Upper lobe of left lung (tissue), 6 donors: ENCODE data around the gene IRF1. TPM values are rescaled to one million over a fixed set of nuclear protein-coding genes. Genes with fewer than 3 reads are reported as not detected.
"Not testable (repeated sequence)": the region's sequence is repeated elsewhere in the genome, so short reads cannot be mapped to it uniquely, and the experiment has no call there.

Experiments
- ATAC-seq, 2 donors: fragments of 200-7000 bp; cut with Tn5 transposase; one replicate each; pipeline ENCODE4 v1.9.1; 2022; ENCODE audit warnings: mild to moderate bottlenecking in 2 of 2, moderate library complexity in 2 of 2; ENCODE audit not compliant: low FRiP score in 2 of 2
- DNase-seq, 2 donors: peaks; one replicate each; pipeline ENCODE4 v3.0.0-alpha.2; 2019 to 2020
- H3K27ac ChIP-seq, 4 donors: fragments of 200-600 bp; sonication (generic); one replicate each; pipeline ENCODE4 v1.5.1; 2016 to 2019
- H3K27me3 ChIP-seq, 4 donors: fragments of 200-600 bp; sonication (generic); one replicate each; pipeline ENCODE4 v1.5.1; 2017 to 2019
- H3K36me3 ChIP-seq, 4 donors: fragments of 200-600 bp; sonication (generic); one replicate each; pipeline ENCODE4 v1.5.1; 2016 to 2019
- H3K4me1 ChIP-seq, 4 donors: fragments of 200-600 bp; sonication (generic); one replicate each; pipeline ENCODE4 v1.5.1; 2018 to 2019
- H3K4me3 ChIP-seq, 4 donors: fragments of 200-600 bp; sonication (generic); one replicate each; pipeline ENCODE4 v1.5.1; 2017 to 2019; ENCODE audit warnings: mild to moderate bottlenecking in 2 of 4, moderate library complexity in 1 of 4
- H3K9me3 ChIP-seq, 4 donors: fragments of 200-600 bp; sonication (generic); one replicate each; pipeline ENCODE4 v1.5.1; 2018 to 2019
- CTCF ChIP-seq, 6 experiments: fragments of 450-650 bp in 4 of 6; fragments of 200-600 bp in 2 of 6; sonication (generic) in 2 of 6; IDR thresholded peaks; one replicate each; pipeline ENCODE4 v1.5.1; 2016 to 2019; ENCODE audit warnings: antibody characterized with exemption in 6 of 6
- EP300 ChIP-seq, 4 donors: sonication (generic); formaldehyde crosslinking; IDR thresholded peaks; one replicate each; pipeline ENCODE4 v1.5.1; 2017; ENCODE audit warnings: antibody characterized with exemption in 4 of 4, control low read depth in 2 of 4
- POLR2A ChIP-seq, 4 donors: fragments of 450-650 bp; IDR thresholded peaks; one replicate each; pipeline ENCODE4 v1.5.1; 2016 to 2017; ENCODE audit warnings: antibody characterized with exemption in 4 of 4, mild to moderate bottlenecking in 2 of 4
- POLR2AphosphoS5 ChIP-seq, 2 donors: sonication (generic); formaldehyde crosslinking; IDR thresholded peaks; one replicate each; pipeline ENCODE4 v1.5.1; 2017; ENCODE audit warnings: antibody characterized with exemption in 2 of 2
- WGBS, 2 donors: methylation state at CpG; one replicate each; pipeline ENCODE4 v1.1.5; 2017 to 2018; 5-methylcytosine and 5-hydroxymethylcytosine counted together
- total RNA-seq, 6 donors: library from RNA; depleted of rRNA in 4 of 6; stranded (reverse); fragments of >200 nt in 4 of 6; gene quantifications; one replicate each; pipeline versions ENCODE4 v1.1.0 to v1.2.1, GENCODE V29; 2016 to 2021
- donor health status: DM: no; HTN: no; CAD: no; lungs with moderate emphysema.
- donor health status: DM: no; HTN: yes; CAD: no; lungs with severe emphysema.

IRF1 gene
- total RNA-seq, 6 donors from 2014 or later: 42.1 to 94.3 (median 79.3) TPM

GRCh38 chr5:132525299-132525724 is 34.7 kb upstream of the IRF1 start:
- H3K27ac ChIP-seq: no peak overlapping the region
- TF ChIP-seq POLR2AphosphoS5 (IDR thresholded peaks at IDR 0.05) (no peak), CTCF (IDR thresholded peaks at IDR 0.05) (no peak), POLR2A (IDR thresholded peaks at IDR 0.05) (no peak), EP300 (IDR thresholded peaks at IDR 0.05) (no peak)
- DNase-seq (no peak), ATAC-seq (no peak)
- H3K4me1 ChIP-seq: peaks cover 0 to 6% (median 2%) of the 10 kb centered on the region in 4 donors
- H3K9me3 ChIP-seq: peaks cover 0 to 6% (median 0%) of the 10 kb centered on the region in 4 donors
- no peaks in the 10 kb centered on the region for H3K36me3 ChIP-seq
- H3K27me3 ChIP-seq: no peaks in the 10 kb centered on the region
- H3K4me3 ChIP-seq: no peak overlapping the region

- not testable (repeated sequence) for H3K4me1 ChIP-seq, ATAC-seq, H3K9me3 ChIP-seq, H3K36me3 ChIP-seq, H3K27ac ChIP-seq, H3K4me3 ChIP-seq, H3K27me3 ChIP-seq, DNase-seq
- 79 to 93% methylated on average over 5 of the region's 5 CpGs for WGBS, 2 donors
These were observed 34.3 kb upstream of the IRF1 start for GRCh38 chr5:132524877-132525276.

- DNase-seq, H3K27ac ChIP-seq, H3K36me3 ChIP-seq, H3K27me3 ChIP-seq, H3K4me3 ChIP-seq, ATAC-seq, H3K4me1 ChIP-seq, H3K9me3 ChIP-seq: not testable (repeated sequence)
- WGBS, 2 donors: 91 to 100% methylated on average over 1 of the region's 1 CpG
These were observed 31.5 kb upstream of the IRF1 start for GRCh38 chr5:132522067-132522466.

- H3K36me3 ChIP-seq, H3K27me3 ChIP-seq, H3K9me3 ChIP-seq, ATAC-seq, H3K4me1 ChIP-seq, H3K4me3 ChIP-seq, H3K27ac ChIP-seq: not testable (repeated sequence)
- WGBS, 2 donors: 91 to 96% methylated on average over 17 of the region's 25 CpGs
- peak in 1 of 2 donors; percentile 50 for DNase-seq
These were observed 23.2 kb upstream of the IRF1 start for GRCh38 chr5:132513618-132514336.

- no peak overlapping the region for H3K4me3 ChIP-seq
- no peak for DNase-seq
- no peaks in the 10 kb centered on the region for H3K27me3 ChIP-seq
- H3K27ac ChIP-seq: no peak overlapping the region
- H3K4me1 ChIP-seq: peaks cover 14 to 17% (median 15%) of the 10 kb centered on the region in 4 donors
- no peak for ATAC-seq
- no peaks in the 10 kb centered on the region for H3K36me3 ChIP-seq
- TF ChIP-seq POLR2A (IDR thresholded peaks at IDR 0.05) (no peak), CTCF (IDR thresholded peaks at IDR 0.05) (no peak), EP300 (IDR thresholded peaks at IDR 0.05) (no peak), POLR2AphosphoS5 (IDR thresholded peaks at IDR 0.05) (no peak)
- H3K9me3 ChIP-seq: no peaks in the 10 kb centered on the region
These were observed 19.5 kb upstream of the IRF1 start for GRCh38 chr5:132510076-132510475.

- H3K27ac ChIP-seq: peak overlapping the region; percentile 8 to 73 (median 38)
- H3K36me3 ChIP-seq: no peaks in the 10 kb centered on the region
- DNase-seq (no peak), ATAC-seq (peak; percentile 71 to 76)
- peaks cover 30 to 41% (median 36%) of the 10 kb centered on the region in 4 donors for H3K4me1 ChIP-seq
- TF ChIP-seq CTCF (IDR thresholded peaks at IDR 0.05) (peak; percentile 16 to 50 (median 38)), EP300 (IDR thresholded peaks at IDR 0.05) (no peak)
- WGBS, 2 donors: 19 to 33% methylated on average over 1 of the region's 1 CpG
- no peaks in the 10 kb centered on the region for H3K9me3 ChIP-seq
- H3K27me3 ChIP-seq: no peaks in the 10 kb centered on the region
- H3K4me3 ChIP-seq: no peak overlapping the region
These were observed 15.6 kb upstream of the IRF1 start for GRCh38 chr5:132506094-132506692.
